Vagina (tissue), 2 donors: ENCODE measurements around the gene PIR. TPM values are rescaled to one million over a fixed set of nuclear protein-coding genes. Genes with fewer than 3 reads are reported as not detected.

Source experiments
- DNase-seq, 2 donors: peaks; one replicate each; pipeline ENCODE4 v3.0.0-alpha.2; 2017; ENCODE audit errors: extremely low spot score in 2 of 2
- H3K27ac ChIP-seq: fragments of 200-600 bp; sonication (generic); one replicate; pipeline ENCODE4 v1.5.1; 2019
- H3K27me3 ChIP-seq: fragments of 200-600 bp; sonication (generic); one replicate; pipeline ENCODE4 v1.5.1; 2019
- H3K36me3 ChIP-seq, 2 donors: fragments of 200-600 bp; sonication (generic); one replicate each; pipeline ENCODE4 v1.5.1; 2017 to 2019
- H3K4me1 ChIP-seq: fragments of 200-600 bp; sonication (generic); one replicate; pipeline ENCODE4 v1.5.1; 2019
- H3K4me3 ChIP-seq, 2 donors: fragments of 200-600 bp; sonication (generic); 1 replicate in 1 of 2; 2 replicates in 1 of 2; pipeline ENCODE4 v1.5.1; 2016 to 2019
- H3K9me3 ChIP-seq: fragments of 200-600 bp; sonication (generic); one replicate; pipeline ENCODE4 v1.5.1; 2019
- POLR2A ChIP-seq, 2 donors: fragments of 450-650 bp; IDR thresholded peaks; one replicate each; pipeline ENCODE4 v1.6.1; 2017; ENCODE audit warnings: antibody characterized with exemption in 2 of 2, mild to moderate bottlenecking in 2 of 2, moderate library complexity in 2 of 2
- POLR2AphosphoS5 ChIP-seq, 2 donors: sonication (generic); formaldehyde crosslinking; IDR thresholded peaks; one replicate each; pipeline ENCODE4 v1.9.0; 2017; ENCODE audit warnings: antibody characterized with exemption in 2 of 2, mild to moderate bottlenecking in 2 of 2, low read depth in 1 of 2; ENCODE audit not compliant: insufficient read depth in 1 of 2
- intact Hi-C: fragments of 100-400 bp; cut with DNase I; formaldehyde crosslinking; loops from one replicate; pipeline ENCODE4 v1.15.1; 2023
- total RNA-seq: library from RNA; depleted of rRNA; stranded (reverse); fragments of >200 nt; gene quantifications from one replicate; pipeline ENCODE4 v1.2.3, GENCODE V29; 2016
- TF ChIP-seq, protein P1 (sequence below), 3 experiments: fragments of 450-650 bp in 2 of 3; fragments of 200-600 bp in 1 of 3; sonication (generic) in 1 of 3; IDR thresholded peaks; one replicate each; pipeline ENCODE4 v1.5.1; 2017 to 2019; ENCODE audit warnings: antibody characterized with exemption in 3 of 3, mild to moderate bottlenecking in 2 of 3, moderate library complexity in 2 of 3

Gene PIR
- total RNA-seq, 1 donor from 2014 or later, result 24.1 TPM

DNA sequence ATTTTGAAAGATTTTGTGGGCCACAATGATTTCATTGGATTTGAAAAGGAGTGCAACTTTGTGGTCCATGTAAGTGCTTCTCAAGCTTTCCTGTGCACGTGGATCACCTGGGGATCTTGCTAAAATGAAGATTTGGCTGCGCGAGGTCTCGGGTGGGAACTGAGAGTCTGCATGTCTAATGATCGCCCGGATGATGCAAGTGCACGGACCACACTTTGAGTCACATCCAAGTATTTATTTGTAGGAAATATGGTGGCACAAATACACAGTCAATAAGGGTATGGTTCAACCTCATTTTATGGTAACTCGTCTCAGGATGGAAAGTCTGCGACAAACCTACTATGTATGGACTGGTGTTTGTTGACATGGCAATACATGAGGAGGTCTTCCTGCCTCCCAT, 8.4 kb upstream of the PIR start:
- Histone ChIP-seq H3K4me3 (no peak overlapping the region), H3K27ac (no peak overlapping the region), H3K9me3 (no peaks in the 10 kb centered on the region), H3K36me3 (no peaks in the 10 kb centered on the region), H3K27me3 (no peaks in the 10 kb centered on the region), H3K4me1 (no peaks in the 10 kb centered on the region)
- TF ChIP-seq POLR2A (IDR thresholded peaks at IDR 0.05) (no peak), POLR2AphosphoS5 (IDR thresholded peaks at IDR 0.05; ENCODE audit: insufficient read depth in 1 of 2, low read depth in 1 of 2) (no peak)
- TF ChIP-seq, protein P1, sequence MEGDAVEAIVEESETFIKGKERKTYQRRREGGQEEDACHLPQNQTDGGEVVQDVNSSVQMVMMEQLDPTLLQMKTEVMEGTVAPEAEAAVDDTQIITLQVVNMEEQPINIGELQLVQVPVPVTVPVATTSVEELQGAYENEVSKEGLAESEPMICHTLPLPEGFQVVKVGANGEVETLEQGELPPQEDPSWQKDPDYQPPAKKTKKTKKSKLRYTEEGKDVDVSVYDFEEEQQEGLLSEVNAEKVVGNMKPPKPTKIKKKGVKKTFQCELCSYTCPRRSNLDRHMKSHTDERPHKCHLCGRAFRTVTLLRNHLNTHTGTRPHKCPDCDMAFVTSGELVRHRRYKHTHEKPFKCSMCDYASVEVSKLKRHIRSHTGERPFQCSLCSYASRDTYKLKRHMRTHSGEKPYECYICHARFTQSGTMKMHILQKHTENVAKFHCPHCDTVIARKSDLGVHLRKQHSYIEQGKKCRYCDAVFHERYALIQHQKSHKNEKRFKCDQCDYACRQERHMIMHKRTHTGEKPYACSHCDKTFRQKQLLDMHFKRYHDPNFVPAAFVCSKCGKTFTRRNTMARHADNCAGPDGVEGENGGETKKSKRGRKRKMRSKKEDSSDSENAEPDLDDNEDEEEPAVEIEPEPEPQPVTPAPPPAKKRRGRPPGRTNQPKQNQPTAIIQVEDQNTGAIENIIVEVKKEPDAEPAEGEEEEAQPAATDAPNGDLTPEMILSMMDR (IDR thresholded peaks at IDR 0.05), result no peak
- intact Hi-C loops, result loop anchor here (5.0 kb wide), 1 partner anchor 1086 kb away; no protein-coding TSS in a partner anchor
- DNase-seq, result no peak

DNA sequence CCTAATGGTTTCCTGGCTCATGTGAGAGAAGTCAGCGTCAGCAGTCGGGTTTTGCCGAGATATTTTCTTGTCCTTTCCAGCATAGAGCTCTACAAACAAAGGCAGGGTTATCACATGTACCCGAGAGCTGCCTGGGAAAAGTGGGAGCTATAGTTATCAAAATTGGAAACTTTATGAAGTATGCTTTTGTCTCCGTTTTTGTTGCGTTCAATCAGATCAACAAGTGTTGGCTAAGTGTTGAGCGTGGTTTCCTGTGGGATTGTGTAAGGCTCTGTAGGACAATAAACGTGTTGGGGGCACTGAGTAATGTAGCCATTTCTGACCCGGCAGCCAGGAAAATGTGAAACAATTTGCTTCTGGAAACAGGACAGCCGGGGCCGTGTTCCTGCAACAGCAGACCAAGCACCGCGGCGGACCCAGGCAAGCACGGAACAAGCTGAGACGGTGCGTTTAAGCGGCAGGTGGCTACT, 7.4 kb upstream of the PIR start, which contains the start of gene BMX:
Gene BMX (plus strand): TSS at position 311 of the 470 bp plus-strand sequence. CDS start 7,547 bp downstream, outside the sequence.
- H3K4me3 ChIP-seq, result no peak within 1 kb of the TSS
- no peak for TF ChIP-seq POLR2A (IDR thresholded peaks at IDR 0.05)
- peak in 1 of 2 donors; percentile 17 for TF ChIP-seq POLR2AphosphoS5 (IDR thresholded peaks at IDR 0.05; ENCODE audit: insufficient read depth in 1 of 2, low read depth in 1 of 2)
- TF ChIP-seq, protein P1 (IDR thresholded peaks at IDR 0.05), result no peak

DNA sequence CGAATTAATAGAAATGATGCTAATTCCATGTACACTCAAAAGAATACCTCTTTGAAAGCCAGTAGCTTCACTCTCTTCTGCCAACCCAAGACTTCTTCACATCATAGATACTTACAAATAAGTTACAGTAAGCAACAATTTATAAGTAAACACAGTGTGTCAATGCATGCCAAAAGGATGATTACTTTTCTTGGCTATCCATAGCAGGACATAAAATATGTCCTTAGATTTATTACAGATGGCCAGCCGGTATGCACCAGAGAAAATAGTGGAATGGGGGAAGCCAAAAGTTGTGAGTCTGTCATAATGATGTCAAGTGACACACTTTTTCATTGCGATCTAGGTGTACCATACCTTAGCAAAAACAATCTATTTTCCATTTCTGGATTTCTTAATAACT, 6.8 kb upstream of the PIR start:
- Histone ChIP-seq H3K27me3 (no peaks in the 10 kb centered on the region), H3K9me3 (no peaks in the 10 kb centered on the region), H3K4me3 (no peak overlapping the region), H3K36me3 (no peaks in the 10 kb centered on the region), H3K27ac (no peak overlapping the region), H3K4me1 (no peaks in the 10 kb centered on the region)
- DNase-seq, result no peak
- intact Hi-C loops, result loop anchor here (5.0 kb wide), 1 partner anchor 1087 kb away; no protein-coding TSS in a partner anchor
- TF ChIP-seq, protein P1 (IDR thresholded peaks at IDR 0.05), result no peak
- no peak for TF ChIP-seq POLR2A (IDR thresholded peaks at IDR 0.05)
- no peak for TF ChIP-seq POLR2AphosphoS5 (IDR thresholded peaks at IDR 0.05; ENCODE audit: insufficient read depth in 1 of 2, low read depth in 1 of 2)

More for the DNA sequence above, 7.4 kb upstream of the PIR start, which contains the start of gene BMX:
- H3K27me3 ChIP-seq, result no peaks in the 10 kb centered on the region
- H3K27ac ChIP-seq, result no peak within 1 kb of the TSS
- no peaks in the 10 kb centered on the region for H3K4me1 ChIP-seq
- H3K36me3 ChIP-seq, result no peaks in the 10 kb centered on the region
- no peaks in the 10 kb centered on the region for H3K9me3 ChIP-seq
- DNase-seq, result no peak
- intact Hi-C loops, result loop anchor here (5.0 kb wide), 1 partner anchor 1087 kb away; no protein-coding TSS in a partner anchor

DNA sequence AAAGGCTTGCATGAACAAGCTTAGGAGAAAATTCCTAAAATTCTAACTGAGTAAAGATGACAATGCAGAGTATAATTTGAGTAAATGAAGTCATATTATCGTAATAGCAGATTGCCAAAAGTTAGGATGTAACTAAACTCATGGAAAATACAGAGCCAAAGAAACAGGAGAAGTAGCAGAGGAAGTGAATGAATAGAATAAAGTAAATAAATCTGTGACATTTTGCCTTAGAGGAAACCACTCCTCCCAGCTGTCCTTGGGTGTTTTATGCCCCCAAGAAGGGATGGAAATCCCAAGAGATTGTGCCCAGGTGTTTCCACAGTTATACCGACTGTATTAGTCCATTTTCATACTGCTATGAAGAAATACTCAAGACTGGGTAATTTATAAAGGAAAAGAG, 5.6 kb upstream of the PIR start:
- H3K36me3 ChIP-seq, result no peaks in the 10 kb centered on the region
- no peak overlapping the region for H3K27ac ChIP-seq
- no peak for DNase-seq
- H3K4me3 ChIP-seq, result no peak overlapping the region
- H3K27me3 ChIP-seq, result no peaks in the 10 kb centered on the region
- H3K9me3 ChIP-seq, result no peaks in the 10 kb centered on the region
- no peaks in the 10 kb centered on the region for H3K4me1 ChIP-seq
- TF ChIP-seq POLR2A (IDR thresholded peaks at IDR 0.05) (no peak), POLR2AphosphoS5 (IDR thresholded peaks at IDR 0.05; ENCODE audit: insufficient read depth in 1 of 2, low read depth in 1 of 2) (no peak)
- TF ChIP-seq, protein P1 (IDR thresholded peaks at IDR 0.05), result no peak
- intact Hi-C loops, result no loop called here

DNA sequence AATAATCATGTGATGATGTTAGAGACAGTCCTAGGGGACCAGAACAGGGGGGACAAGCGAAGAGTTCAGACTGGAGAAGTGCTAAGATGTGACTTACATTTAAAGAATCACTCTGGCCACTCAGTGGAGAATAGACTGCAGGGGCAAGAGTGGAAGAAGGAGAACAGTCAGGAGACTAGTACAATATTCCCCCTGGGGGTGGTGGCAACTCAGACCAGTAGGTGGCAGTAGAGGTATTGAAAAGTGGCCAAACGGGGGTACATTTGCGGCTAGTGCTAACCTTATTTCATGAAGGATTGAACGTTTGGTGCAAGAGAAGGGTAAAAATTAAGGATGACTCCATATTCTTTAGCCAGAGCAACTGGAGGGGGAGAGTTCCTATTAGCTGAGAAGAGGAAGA, 4.7 kb upstream of the PIR start:
- H3K4me1 ChIP-seq, result no peaks in the 10 kb centered on the region
- H3K27me3 ChIP-seq, result no peaks in the 10 kb centered on the region
- no peak for DNase-seq
- no peak for TF ChIP-seq POLR2A (IDR thresholded peaks at IDR 0.05)
- TF ChIP-seq, protein P1 (IDR thresholded peaks at IDR 0.05), result peak; percentile 16 to 28 (median 20)
- intact Hi-C loops, result no loop called here
- no peak overlapping the region for H3K27ac ChIP-seq
- no peaks in the 10 kb centered on the region for H3K36me3 ChIP-seq
- no peaks in the 10 kb centered on the region for H3K9me3 ChIP-seq
- no peak overlapping the region for H3K4me3 ChIP-seq
